ENCODE measurements around the gene SLC23A1.
"Not testable (repeated sequence)": the region's sequence is repeated elsewhere in the genome, so short reads cannot be mapped to it uniquely, and the experiment has no call there.

Gene SLC23A1

DNA sequence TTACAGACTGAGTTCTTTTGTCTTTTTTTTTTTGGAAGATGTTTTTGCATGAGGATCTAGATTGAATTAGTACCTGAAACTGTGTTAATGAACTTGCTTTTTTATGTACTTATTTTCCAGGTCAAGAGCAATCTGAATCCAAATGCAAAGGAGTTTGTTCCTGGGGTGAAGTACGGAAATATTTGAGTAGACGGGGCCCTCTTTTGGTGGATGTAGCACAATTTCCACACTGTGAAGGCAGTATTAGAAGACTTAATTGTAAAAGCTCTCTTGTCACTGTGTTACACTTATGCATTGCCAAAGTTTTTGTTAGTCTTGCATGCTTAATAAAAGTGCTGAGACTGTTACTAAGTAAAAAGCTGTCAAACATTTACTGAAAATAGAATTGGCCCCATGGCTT, 14.5 kb downstream of the SLC23A1 start:
- DNase-seq, result no peak

- no peak for DNase-seq
Measured at GRCh38 chr5:139364466-139364865, 18.6 kb downstream of the SLC23A1 start.

DNA sequence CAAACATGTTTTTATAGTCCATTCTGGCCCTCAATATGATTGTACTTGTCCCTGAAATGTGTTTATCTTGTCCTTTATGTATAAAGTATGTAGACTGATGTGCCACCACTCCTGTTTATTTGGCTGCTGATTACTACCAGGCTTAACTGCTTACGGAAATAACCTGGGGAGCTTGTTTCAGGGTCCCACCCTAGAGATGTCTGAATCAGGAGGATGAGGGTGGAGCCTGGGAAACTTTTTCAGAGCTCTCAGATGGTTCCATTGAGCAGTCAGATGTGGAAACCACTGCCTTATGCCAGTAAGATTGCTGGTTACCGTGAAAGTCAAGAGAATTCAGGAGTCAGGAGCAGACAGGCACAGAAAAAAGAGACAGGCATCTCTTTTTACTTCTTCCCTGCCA, 19.2 kb downstream of the SLC23A1 start:
- DNase-seq, result no peak

DNA sequence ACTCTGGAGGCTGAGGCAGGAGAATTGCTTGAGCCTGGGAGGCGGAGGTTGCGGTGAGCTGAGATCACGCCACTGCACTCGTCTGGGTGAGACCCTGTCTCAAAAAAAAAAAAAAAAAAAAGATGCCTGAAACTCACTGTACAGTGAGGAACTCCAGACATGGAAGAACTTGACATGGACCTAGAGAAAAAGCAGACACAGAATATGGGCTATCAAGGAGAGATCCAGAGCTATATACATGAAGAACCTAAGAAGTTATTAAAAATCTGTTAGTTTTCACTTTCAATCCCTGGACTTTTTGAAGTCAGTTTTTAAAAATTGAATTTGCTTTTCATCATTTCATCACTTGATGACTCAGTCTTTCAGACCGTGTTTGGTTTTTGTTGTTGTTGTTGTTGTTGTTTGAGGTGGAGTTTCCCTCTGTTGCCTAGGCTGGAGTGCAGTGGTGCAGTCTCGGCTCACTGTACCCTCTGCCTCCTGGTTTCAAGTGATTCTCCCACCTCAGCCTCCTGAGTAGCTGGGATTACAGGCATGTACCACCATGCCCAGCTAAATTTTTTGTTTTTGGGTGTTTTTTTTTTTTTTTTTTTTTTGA, 21.2 kb downstream of the SLC23A1 start:
- DNase-seq, result no peak

- DNase-seq, result no peak
Measured at GRCh38 chr5:139360384-139360783, 22.7 kb downstream of the SLC23A1 start.

- no peak for DNase-seq
Measured at GRCh38 chr5:139358064-139358463, 25.0 kb downstream of the SLC23A1 start.

GRCh38 chr5:139355900-139356299, 27.2 kb downstream of the SLC23A1 start:
- DNase-seq, result not testable (repeated sequence)

- DNase-seq, result no peak
Measured at GRCh38 chr5:139354186-139354585, 28.9 kb downstream of the SLC23A1 start.

- not testable (repeated sequence) for DNase-seq
Measured at GRCh38 chr5:139347863-139348262, 35.2 kb downstream of the SLC23A1 start.

DNA sequence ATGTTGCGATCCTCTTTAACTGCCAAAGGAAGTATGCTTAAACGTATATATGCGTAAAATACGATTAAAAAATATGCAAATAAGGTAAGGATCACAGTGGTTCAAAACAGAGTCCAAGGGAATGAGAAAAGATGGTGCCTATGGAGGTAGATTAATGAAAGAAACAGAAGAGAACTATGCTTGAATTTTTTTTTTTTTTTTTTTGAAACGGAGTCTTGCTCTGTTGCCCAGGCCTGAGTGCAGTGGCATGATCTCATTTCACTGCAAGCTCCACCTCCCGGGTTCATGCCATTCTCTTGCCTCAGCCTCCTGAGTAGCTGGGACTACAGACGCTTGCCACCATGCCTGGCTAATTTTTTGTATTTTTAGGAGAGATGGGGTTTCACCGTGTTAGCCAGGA, 37.7 kb downstream of the SLC23A1 start:
- not testable (repeated sequence) for DNase-seq

- no peak for DNase-seq
Measured at GRCh38 chr5:139344177-139344576, 38.9 kb downstream of the SLC23A1 start.

DNA sequence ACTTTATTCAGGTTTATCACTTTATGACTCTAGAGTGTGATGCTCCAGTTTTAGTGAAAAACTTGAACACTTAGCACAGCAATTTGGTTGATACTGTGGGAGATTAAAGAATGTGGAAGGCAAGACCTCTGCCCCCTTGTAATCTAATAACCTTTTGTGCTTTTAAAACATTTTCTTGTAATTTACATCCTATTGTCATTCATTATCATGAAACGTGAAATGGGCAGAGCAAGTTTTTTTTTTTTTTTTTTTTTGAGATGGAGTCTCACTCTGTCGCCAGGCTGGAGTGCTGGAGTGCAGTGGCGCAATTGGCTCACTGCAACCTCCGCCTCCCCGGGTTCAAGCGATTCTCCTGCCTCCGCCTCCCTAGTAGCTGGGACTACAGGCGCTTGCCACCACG, 39.6 kb downstream of the SLC23A1 start:
- no peak for DNase-seq

DNA sequence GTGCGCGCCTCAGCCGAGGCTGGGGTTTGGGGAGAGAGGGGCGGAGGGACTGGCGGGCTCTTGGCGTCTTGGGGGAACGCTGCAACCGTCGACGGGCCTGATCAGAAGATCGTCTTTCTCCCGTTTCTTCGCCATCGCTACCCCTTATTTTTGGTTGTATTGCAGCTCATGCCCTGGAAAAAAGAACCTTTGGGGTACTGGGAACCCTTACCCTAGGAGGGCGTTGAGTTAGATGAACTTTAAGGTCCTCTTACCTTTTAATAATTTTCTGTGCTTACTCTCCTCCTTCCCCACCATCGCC, 40.7 kb downstream of the SLC23A1 start:
- DNase-seq, result peak in 1 of 5 experiments; percentile 80

DNA sequence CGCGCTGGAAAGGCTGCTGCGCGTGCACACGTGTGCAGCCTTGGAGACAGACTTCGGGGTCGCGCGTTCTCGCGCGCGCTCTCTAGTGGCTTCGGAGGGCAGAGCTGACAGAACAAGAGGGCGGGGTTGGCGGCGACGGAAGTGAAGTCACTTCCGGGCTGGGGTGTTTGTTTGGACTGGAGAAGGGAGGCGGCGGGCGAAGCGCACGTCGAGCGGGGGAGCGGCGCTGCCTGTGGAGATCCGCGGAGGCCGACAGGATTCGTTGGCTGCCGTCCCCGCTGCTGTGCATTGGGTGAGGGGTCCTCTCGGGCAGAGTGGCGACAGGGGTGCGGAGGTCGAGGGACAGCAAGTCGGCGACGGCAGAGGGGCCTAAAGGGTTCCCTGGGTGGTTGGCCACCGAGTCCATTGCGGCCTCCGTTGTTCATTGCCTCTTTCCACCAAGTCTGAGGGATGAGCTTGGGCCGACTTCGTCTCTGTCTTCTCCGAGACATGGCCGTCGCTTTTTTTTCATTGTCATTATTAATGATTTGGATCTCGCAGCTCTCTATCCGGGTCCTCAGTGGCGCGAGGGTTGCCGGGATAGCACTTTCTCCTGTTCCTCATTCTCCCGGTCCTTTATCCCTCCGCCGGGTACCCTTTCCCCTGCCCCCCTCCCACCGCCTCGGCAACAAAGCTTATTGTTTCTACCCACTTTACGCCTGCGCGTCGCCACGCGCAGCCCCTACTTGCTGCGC, 41.2 kb downstream of the SLC23A1 start, which contains the start of gene PAIP2:
Gene PAIP2 (plus strand): TSS at position 166 of the 734 bp plus-strand sequence. CDS start 21,931 bp downstream, outside the sequence.
- DNase-seq, result peak; percentile 91 to 98 (median 95)

DNA sequence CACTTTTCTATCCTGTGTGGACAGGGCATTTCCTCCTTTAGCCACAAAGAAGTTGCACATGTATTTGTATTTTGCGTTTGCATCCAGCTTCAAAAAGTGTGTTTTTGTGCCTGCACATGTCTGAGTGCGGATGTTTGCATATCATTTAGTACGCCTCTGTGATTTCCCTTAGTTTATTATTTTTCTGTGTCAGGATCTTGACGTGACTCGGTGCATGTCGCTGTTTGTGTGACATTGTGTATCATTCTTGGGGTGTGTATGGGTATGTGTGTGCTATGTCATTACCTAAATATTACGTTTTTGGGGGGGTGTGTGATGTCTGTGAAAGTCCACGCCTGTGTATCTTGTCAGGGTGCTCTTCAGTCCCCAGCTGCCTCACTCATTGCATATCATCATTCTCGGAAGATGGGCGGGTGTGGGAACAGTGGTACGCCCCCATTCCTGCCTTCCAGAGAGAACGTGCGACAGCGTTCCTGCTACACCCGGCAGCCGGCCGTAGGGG, 41.9 kb downstream of the SLC23A1 start:
- DNase-seq, result no peak

DNA sequence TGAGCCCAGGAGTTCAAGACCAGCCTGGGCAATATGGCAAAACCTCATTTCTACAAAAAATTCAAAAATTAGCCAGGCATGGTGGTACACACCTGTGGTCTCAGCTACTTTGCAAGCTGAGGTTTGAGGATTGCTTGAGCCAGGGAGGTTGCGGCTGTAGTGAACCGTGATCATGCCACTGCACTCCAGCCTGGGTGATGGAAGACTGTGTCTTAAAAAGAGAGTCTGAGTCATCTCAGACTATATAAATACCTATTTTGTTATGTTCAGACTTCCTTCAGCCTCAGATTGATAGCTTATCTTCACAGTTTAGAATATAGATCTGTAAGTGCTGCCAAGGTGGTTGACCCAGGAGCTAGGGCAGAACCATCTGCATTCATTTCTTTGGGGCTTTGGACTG, 43.0 kb downstream of the SLC23A1 start:
- DNase-seq, result peak in 1 of 5 experiments; percentile 50

DNA sequence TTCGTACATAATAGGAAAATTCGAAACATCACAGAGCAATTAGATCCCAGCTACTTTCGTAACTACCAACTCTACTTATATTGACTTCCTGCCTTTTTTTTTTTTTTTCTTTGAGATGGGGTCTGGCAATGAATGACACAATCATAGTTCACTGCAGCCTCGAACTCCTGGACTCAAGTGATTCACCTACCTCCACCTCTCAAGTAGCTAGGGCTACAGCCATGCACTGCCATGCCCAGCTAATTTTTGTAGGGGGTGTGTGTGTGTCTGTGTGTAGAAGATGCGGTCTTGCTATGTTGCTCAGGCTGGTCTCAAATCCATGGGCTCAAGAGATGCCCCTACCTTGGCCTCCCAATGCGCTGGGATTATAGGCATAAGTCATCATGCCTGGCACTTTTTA, 47.3 kb downstream of the SLC23A1 start:
- peak in 1 of 5 experiments; percentile 13 for DNase-seq
